Smooth muscle cell of the pulmonary artery (primary cell): ENCODE measurements around the gene NRP2. TPM values are rescaled to one million over a fixed set of nuclear protein-coding genes. Genes with fewer than 3 reads are reported as not detected.

ENCODE experiments used
- total RNA-seq: library from RNA; depleted of rRNA; stranded (reverse); fragments of >200 nt; gene quantifications from 2 replicates; pipeline ENCODE4 v1.2.3, GENCODE V29; 2014

The NRP2 gene
- 7.0 and 54.9 TPM in 2 replicates for total RNA-seq

GRCh38 chr2:205682239-205682970 is at the start of gene NRP2:
NRP2 (plus strand) TSS chr2:205682501; CDS start chr2:205683291, 790 bp downstream.

